ENCODE measurements around the gene ST6GAL1.

The ST6GAL1 gene

DNA sequence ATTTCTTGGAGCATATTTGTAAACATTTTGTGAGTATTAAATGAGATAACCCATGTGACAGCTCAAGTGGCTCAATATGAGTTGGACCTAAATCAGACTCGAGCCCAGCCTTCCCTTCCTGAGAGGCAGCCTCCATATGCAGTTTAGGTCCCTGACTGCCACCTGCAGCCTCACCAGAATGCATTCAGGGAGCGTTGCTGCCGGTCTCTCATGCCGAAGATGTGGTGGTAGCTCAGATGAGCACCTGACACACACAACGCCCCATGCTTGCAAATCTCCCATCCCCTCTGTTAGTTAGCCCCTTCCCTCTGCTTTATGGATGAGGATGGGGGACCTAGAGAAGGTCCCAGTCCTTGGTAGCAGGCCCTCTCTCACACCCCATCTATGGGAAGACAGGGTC is 9.2 kb downstream of the ST6GAL1 start:
- H3K27ac ChIP-seq: no peak overlapping the region
- TF ChIP-seq, protein P1, sequence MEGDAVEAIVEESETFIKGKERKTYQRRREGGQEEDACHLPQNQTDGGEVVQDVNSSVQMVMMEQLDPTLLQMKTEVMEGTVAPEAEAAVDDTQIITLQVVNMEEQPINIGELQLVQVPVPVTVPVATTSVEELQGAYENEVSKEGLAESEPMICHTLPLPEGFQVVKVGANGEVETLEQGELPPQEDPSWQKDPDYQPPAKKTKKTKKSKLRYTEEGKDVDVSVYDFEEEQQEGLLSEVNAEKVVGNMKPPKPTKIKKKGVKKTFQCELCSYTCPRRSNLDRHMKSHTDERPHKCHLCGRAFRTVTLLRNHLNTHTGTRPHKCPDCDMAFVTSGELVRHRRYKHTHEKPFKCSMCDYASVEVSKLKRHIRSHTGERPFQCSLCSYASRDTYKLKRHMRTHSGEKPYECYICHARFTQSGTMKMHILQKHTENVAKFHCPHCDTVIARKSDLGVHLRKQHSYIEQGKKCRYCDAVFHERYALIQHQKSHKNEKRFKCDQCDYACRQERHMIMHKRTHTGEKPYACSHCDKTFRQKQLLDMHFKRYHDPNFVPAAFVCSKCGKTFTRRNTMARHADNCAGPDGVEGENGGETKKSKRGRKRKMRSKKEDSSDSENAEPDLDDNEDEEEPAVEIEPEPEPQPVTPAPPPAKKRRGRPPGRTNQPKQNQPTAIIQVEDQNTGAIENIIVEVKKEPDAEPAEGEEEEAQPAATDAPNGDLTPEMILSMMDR (conservative IDR thresholded peaks at IDR 0.05): no peak

DNA sequence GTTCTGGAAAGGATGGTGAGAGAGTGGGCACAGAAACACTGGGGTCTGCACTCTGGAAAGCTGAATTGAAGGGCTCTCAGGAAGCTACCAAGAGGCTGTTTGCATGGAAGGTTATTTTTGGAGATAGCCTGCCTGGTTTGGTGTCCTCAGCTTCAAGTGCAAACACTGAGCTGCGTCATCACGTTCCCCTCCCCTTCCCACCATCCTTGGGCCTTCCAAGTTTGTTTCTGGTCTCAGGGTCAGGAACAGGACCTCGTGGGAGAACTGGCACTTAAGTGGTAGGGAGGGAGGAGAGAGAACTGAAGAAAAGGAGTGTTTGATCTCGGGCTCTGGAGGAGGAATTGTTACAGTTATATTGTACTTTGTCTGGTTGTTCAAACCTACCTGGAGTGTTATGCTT is 10.6 kb downstream of the ST6GAL1 start:
- H3K27ac ChIP-seq: peak overlapping the region; percentile 31; the same call in 1 of the 2 replicates
- TF ChIP-seq, protein P1 (conservative IDR thresholded peaks at IDR 0.05): no peak

DNA sequence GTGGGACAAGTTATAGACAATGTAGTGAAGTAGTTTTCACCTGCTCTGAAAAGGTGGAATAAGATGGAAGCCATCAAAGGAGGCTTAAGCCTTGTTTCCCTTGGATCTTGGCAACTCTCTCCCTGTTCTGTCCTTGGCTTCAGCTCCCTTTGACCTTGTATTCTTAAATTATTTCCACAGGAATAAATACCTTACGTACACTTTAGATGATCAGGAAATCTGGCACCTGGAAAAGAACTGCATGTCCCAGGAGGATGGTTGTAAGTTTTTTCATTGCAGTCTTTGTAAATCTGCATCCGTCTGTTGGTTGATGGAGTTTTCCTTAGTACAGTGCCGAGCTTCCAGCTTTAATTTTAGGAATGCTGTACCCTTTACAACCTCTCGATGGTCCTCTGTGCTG is 11.8 kb downstream of the ST6GAL1 start:
- TF ChIP-seq, protein P1 (conservative IDR thresholded peaks at IDR 0.05): no peak
- peak overlapping the region; percentile 31 for H3K27ac ChIP-seq

DNA sequence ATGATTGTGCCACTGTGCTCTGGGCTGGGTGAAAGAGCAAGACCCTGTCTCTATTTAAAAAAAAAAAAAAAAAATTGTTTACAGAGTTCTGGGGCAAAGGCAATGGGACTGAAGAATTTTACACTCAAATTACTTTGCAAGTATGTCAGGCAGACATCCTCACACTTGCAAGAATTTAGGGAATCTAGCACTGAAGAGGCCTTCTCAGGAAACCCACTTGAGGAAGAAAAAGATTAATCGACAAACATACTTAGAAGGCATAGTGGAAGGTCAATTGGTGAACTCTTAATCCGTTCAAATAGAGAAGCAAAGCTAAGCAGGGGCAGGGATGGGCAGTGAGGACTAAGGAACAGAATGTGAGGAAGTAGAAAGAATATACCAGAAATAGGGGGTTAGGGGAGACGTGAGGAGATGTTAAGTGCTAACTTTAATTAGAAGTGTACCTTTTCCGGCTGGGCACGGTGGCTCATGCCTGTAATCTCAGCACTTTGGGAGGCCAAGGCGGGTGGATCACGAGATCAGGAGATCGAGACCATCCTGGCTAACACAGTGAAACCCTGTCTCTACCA is 15.0 kb downstream of the ST6GAL1 start:
- TF ChIP-seq, protein P1 (conservative IDR thresholded peaks at IDR 0.05): no peak
- H3K27ac ChIP-seq: no peak overlapping the region

DNA sequence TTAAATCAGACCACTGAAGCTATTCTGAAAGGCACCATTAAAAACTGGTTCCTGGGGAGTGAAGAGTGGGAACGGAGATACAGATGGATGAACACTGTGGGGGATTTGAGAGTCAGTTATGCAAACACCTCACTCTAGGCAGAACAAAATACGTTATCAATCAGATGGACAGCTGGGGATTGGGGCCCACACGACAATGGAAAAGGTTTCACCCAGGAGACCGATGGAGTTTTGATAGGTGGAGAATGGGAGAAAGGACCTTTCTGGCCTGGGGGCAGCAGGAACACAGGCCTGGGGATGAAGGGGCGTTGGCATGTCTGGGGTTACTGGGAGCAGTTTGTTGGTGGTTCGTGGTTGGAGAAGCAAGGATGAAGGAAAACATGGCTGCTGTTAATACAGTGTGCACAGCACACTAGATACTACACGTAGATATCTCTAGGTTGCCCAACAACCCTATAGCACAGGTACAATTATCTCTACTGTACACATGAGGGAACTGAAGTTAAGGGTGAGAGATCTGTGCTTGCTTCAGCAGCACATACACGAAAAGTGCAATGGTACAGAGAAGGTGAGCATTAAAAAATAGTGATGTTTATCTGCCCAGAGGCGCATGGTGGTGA is 16.5 kb downstream of the ST6GAL1 start:
- H3K27ac ChIP-seq: no peak overlapping the region
- TF ChIP-seq, protein P1 (conservative IDR thresholded peaks at IDR 0.05): no peak

DNA sequence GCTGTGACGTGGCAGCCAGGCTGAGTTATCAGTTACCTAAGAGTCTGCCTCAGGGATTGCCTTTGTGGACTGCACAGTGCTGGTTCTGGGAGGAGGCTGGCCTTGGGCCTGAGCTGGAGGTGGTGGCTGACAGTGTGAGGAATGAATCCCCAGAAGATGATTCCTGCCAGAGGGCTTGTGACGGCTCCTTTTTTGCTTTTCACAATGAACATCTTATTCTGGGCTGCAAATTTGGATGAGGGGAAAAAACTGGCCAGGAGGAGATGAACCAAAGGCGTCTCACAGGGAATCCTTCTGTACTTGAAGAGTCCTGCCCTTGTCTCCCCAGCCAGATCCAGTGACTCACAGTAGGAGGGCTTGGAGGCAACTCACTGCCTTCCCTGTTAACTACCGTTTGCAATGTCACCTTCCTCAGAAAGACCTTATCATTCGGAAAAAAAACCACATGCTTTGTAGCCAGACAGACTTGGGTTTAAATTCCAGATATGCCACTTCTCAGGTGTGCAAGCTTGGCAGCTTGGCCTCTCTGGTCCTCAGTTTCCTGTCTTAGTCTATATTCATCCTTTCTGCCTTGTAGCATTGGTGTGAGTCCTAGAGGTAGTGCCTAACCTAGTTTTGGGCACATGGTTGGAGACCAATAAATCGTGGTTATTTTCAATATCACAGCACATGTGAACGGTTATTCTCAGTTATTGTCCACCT is 19.1 kb downstream of the ST6GAL1 start:
- no peak overlapping the region for H3K27ac ChIP-seq
- TF ChIP-seq, protein P1 (conservative IDR thresholded peaks at IDR 0.05): no peak

DNA sequence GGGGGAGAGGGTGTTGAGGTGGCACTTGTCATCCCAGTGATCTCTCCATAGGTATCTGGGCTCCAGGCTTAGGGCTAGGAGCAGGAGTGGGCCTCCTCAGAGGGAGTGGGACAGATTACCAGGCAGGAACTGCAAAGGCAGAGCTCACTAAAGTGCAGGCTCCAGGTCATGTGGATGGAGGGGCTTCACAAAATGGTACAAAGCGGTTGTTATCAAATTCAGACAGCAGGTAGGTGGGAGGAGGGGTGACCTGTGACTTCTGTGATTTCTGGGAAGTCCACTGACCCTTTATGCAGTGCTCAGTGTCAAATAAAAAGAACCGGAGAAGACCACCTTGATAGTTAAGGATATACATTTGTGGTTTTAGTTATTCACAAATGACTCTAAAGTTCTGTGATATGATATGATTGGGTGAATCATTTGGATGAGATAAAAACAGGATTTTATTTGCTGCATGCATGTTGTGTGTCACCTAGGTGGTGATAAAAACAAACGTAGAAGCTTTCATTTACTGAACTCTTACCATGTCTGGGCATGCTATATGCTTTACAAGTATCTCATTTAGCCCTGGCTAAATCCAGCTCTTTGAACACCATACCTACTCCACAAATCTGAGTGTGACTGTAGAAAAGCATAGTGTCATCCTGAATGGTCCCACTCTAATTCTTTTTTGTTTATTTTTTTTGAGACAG is 20.2 kb downstream of the ST6GAL1 start:
- no peak overlapping the region for H3K27ac ChIP-seq

More for the DNA sequence above, 20.2 kb downstream of the ST6GAL1 start:
- TF ChIP-seq, protein P1 (conservative IDR thresholded peaks at IDR 0.05): no peak
